OCI-LY1 (cell line): Measurements from ENCODE around the gene DNMT3A.

Experiments used
- H2AFZ ChIP-seq: fragments of 200-600 bp; sonication (generic), shearing (Covaris generic); 2 replicates; pipeline ENCODE4 v1.6.0; 2014; ENCODE audit warnings: antibody characterized with exemption, mild to moderate bottlenecking, low read length
- H3F3A ChIP-seq: fragments of 200-600 bp; sonication (generic), shearing (Covaris generic); 2 replicates; pipeline ENCODE4 v1.6.0; 2014; ENCODE audit warnings: mild to moderate bottlenecking, antibody characterized with exemption, low read length, moderate library complexity; ENCODE audit not compliant: insufficient read depth
- H3K27ac ChIP-seq: fragments of 200-600 bp; sonication (generic); 2 replicates; pipeline ENCODE4 v1.5.1; 2014; ENCODE audit warnings: low read length, mixed run types, mild to moderate bottlenecking, low read depth; ENCODE audit not compliant: poor library complexity, severe bottlenecking
- H3K27me3 ChIP-seq: fragments of 200-600 bp; sonication (generic); 2 replicates; pipeline ENCODE4 v1.6.0; 2014; ENCODE audit warnings: antibody characterized with exemption, mild to moderate bottlenecking, low read length, moderate library complexity; ENCODE audit not compliant: insufficient read depth
- H3K36me3 ChIP-seq: fragments of 200-600 bp; sonication (generic); 2 replicates; pipeline ENCODE4 v1.6.1; 2014; ENCODE audit warnings: mild to moderate bottlenecking, antibody characterized with exemption, low read length, moderate library complexity, mixed read lengths; ENCODE audit not compliant: insufficient read depth
- H3K4me1 ChIP-seq: fragments of 200-600 bp; sonication (generic); 2 replicates; pipeline ENCODE4 v1.5.1; 2014; ENCODE audit warnings: mild to moderate bottlenecking, low read length, moderate library complexity; ENCODE audit not compliant: insufficient read depth, severe bottlenecking
- H3K4me2 ChIP-seq: fragments of 200-600 bp; sonication (generic), shearing (Covaris generic); 2 replicates; pipeline ENCODE4 v1.6.1; 2014; ENCODE audit warnings: low read length
- H3K4me3 ChIP-seq: fragments of 200-600 bp; sonication (generic); 2 replicates; pipeline ENCODE4 v1.5.1; 2014; ENCODE audit warnings: low read length, low read depth, mild to moderate bottlenecking, mixed read lengths; ENCODE audit not compliant: poor library complexity, severe bottlenecking
- H3K79me2 ChIP-seq: fragments of 200-600 bp; shearing (Covaris generic); 2 replicates; pipeline ENCODE4 v1.6.1; 2016; ENCODE audit warnings: mixed run types, low read length, mixed read lengths; ENCODE audit not compliant: insufficient read depth
- H3K9ac ChIP-seq: fragments of 200-600 bp; sonication (generic), shearing (Covaris generic); 2 replicates; pipeline ENCODE4 v1.6.1; 2014; ENCODE audit warnings: mild to moderate bottlenecking, low read length, mixed read lengths
- H3K9me2 ChIP-seq: fragments of 200-600 bp; sonication (generic), shearing (Covaris generic); 2 replicates; pipeline ENCODE4 v1.6.1; 2014; ENCODE audit warnings: low read depth, mild to moderate bottlenecking, low read length, mixed read lengths
- H3K9me3 ChIP-seq: fragments of 200-600 bp; shearing (Covaris generic); 2 replicates; pipeline ENCODE4 v1.6.1; 2014; ENCODE audit warnings: low read length, mixed read lengths
- H4K20me1 ChIP-seq: fragments of 200-600 bp; sonication (generic), shearing (Covaris generic); 2 replicates; pipeline ENCODE4 v1.6.0; 2016; ENCODE audit warnings: mild to moderate bottlenecking, low read length; ENCODE audit not compliant: insufficient read depth
- CTCF ChIP-seq: fragments of 200-600 bp; sonication (generic), shearing (Covaris generic); IDR thresholded peaks from 2 replicates; pipeline ENCODE4 v1.5.1; 2017; ENCODE audit warnings: mild to moderate bottlenecking, antibody characterized with exemption, low read length, moderate library complexity, mixed read lengths
- EZH2 ChIP-seq: fragments of 200-600 bp; sonication (generic), shearing (Covaris generic); IDR thresholded peaks from 2 replicates; pipeline ENCODE4 v1.8.0; 2017; ENCODE audit warnings: borderline replicate concordance, mixed run types, mild to moderate bottlenecking, antibody characterized with exemption, low read length, moderate library complexity, mixed read lengths

DNMT3A gene

GRCh38 chr2:25241452-25241851 is 100.3 kb downstream of the DNMT3A start:
- H3K27me3 ChIP-seq, result peaks cover 5% of the 10 kb centered on the region
- no peak overlapping the region for H3K27ac ChIP-seq
- no peaks in the 10 kb centered on the region for H4K20me1 ChIP-seq
- H2AFZ ChIP-seq, result no peak overlapping the region
- no peaks in the 10 kb centered on the region for H3K36me3 ChIP-seq
- H3F3A ChIP-seq, result no peaks in the 10 kb centered on the region
- no peaks in the 10 kb centered on the region for H3K79me2 ChIP-seq
- no peaks in the 10 kb centered on the region for H3K4me1 ChIP-seq
- TF ChIP-seq CTCF, result no peak
- TF ChIP-seq EZH2, result no peak
- no peak overlapping the region for H3K4me3 ChIP-seq
- H3K9me3 ChIP-seq, result no peaks in the 10 kb centered on the region
- no peaks in the 10 kb centered on the region for H3K9me2 ChIP-seq
- no peak overlapping the region for H3K4me2 ChIP-seq
- no peak overlapping the region for H3K9ac ChIP-seq

- no peak overlapping the region for H3K4me2 ChIP-seq
- TF ChIP-seq CTCF, result no peak
- no peak for TF ChIP-seq EZH2
- no peaks in the 10 kb centered on the region for H4K20me1 ChIP-seq
Observed at GRCh38 chr2:25240636-25241035, 101.1 kb downstream of the DNMT3A start.

GRCh38 chr2:25238920-25239319 is 102.8 kb downstream of the DNMT3A start:
- H3K36me3 ChIP-seq, result no peaks in the 10 kb centered on the region
- no peaks in the 10 kb centered on the region for H3K9me3 ChIP-seq
- no peak for TF ChIP-seq EZH2
- TF ChIP-seq CTCF, result no peak

More at GRCh38 chr2:25240636-25241035, 101.1 kb downstream of the DNMT3A start:
- Histone ChIP-seq H3F3A (no peaks in the 10 kb centered on the region), H2AFZ (no peak overlapping the region), H3K9me2 (no peaks in the 10 kb centered on the region), H3K4me1 (no peaks in the 10 kb centered on the region), H3K9ac (no peak overlapping the region), H3K36me3 (no peaks in the 10 kb centered on the region), H3K4me3 (no peak overlapping the region), H3K27ac (no peak overlapping the region), H3K27me3 (peaks cover 5% of the 10 kb centered on the region), H3K9me3 (no peaks in the 10 kb centered on the region), H3K79me2 (no peaks in the 10 kb centered on the region)

More at GRCh38 chr2:25238920-25239319, 102.8 kb downstream of the DNMT3A start:
- H3K27ac ChIP-seq, result no peak overlapping the region
- no peaks in the 10 kb centered on the region for H3F3A ChIP-seq
- no peaks in the 10 kb centered on the region for H3K4me1 ChIP-seq
- peaks cover 5% of the 10 kb centered on the region for H3K27me3 ChIP-seq
- no peaks in the 10 kb centered on the region for H4K20me1 ChIP-seq
- no peaks in the 10 kb centered on the region for H3K9me2 ChIP-seq
- no peaks in the 10 kb centered on the region for H3K79me2 ChIP-seq
- H3K4me3 ChIP-seq, result no peak overlapping the region
- H3K9ac ChIP-seq, result no peak overlapping the region
- no peak overlapping the region for H3K4me2 ChIP-seq
- no peak overlapping the region for H2AFZ ChIP-seq
